Measurements from ENCODE around the gene SPATA24. TPM values are rescaled to one million over a fixed set of nuclear protein-coding genes. Genes with fewer than 3 reads are reported as not detected.

SPATA24 gene, protein sequence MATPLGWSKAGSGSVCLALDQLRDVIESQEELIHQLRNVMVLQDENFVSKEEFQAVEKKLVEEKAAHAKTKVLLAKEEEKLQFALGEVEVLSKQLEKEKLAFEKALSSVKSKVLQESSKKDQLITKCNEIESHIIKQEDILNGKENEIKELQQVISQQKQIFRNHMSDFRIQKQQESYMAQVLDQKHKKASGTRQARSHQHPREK
- 3.5 and 3.9 TPM in 2 replicates for polyA plus RNA-seq (2011; rRNA removed)
- 2.6 and 3.3 TPM in 2 replicates for polyA minus RNA-seq (2011; rRNA and poly(A)+ RNA removed)

DNA sequence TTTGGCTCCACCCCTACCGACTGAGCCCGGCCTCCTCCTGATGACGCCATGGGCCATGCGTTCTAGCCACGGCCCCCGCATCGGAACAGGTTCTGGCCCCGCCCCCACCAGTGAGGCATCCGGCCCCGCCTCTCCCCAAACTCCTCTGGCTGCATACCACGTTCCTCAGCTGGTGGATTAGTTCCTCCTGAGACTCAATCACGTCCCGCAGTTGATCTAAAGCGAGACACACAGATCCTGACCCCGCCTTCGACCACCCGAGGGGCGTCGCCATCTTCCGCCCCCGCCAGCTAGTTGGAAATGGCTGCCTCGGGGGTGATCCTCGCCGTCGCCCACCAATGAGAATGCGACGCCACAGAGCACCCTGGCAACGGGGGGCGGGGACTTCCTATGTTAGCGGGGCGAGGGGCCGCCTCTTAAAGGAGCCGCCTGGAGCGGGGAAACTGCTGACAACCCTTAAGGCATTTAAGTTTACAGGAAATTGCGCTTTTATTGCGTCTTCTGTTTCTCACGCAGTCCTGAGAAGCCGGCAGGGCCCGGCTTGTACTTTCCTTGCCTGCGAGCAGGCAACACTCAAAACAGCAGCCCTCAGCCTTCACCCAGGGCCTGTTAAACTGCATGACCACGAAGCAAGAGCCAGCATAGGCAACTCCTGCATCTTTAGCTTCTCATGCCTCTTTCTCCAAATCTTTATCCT, at the start of gene SPATA24:
Gene SPATA24 (minus strand): TSS at position 303 of the 697 bp plus-strand sequence. CDS start 29 bp downstream, at position 274.
- POLR2A ChIA-PET, result interaction anchor here (0.7 to 1.3 kb wide), 2 partner anchors 62 to 111 kb away, joined by 3 to 6 read pairs; partner anchors contain the start of genes MATR3 and PAIP2
- no peaks in the 10 kb centered on the region for H3K27me3 ChIP-seq (ENCODE audit: control insufficient read depth, insufficient read depth, low read length)
- peak within 1 kb of the TSS; percentile 97 for H3K27ac ChIP-seq (ENCODE audit: low read depth, low read length)
- H3K9me3 ChIP-seq (ENCODE audit: control insufficient read depth, insufficient read depth, low read length), result no peaks in the 10 kb centered on the region
- H3K4me3 ChIP-seq (ENCODE audit: low read depth, low read length), result peak within 1 kb of the TSS; percentile 71
- DNase-seq (ENCODE audit: low read depth, low spot score), result peak; percentile 93
- TF ChIP-seq, protein P1, sequence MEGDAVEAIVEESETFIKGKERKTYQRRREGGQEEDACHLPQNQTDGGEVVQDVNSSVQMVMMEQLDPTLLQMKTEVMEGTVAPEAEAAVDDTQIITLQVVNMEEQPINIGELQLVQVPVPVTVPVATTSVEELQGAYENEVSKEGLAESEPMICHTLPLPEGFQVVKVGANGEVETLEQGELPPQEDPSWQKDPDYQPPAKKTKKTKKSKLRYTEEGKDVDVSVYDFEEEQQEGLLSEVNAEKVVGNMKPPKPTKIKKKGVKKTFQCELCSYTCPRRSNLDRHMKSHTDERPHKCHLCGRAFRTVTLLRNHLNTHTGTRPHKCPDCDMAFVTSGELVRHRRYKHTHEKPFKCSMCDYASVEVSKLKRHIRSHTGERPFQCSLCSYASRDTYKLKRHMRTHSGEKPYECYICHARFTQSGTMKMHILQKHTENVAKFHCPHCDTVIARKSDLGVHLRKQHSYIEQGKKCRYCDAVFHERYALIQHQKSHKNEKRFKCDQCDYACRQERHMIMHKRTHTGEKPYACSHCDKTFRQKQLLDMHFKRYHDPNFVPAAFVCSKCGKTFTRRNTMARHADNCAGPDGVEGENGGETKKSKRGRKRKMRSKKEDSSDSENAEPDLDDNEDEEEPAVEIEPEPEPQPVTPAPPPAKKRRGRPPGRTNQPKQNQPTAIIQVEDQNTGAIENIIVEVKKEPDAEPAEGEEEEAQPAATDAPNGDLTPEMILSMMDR (IDR thresholded peaks at IDR 0.05; ENCODE audit: low read depth, low read length), result no peak
- CTCF ChIA-PET, result interaction anchor here (0.7 to 1.8 kb wide), 3 partner anchors 10 to 62 kb away, joined by 3 to 6 read pairs (median 3); no protein-coding TSS in a partner anchor

DNA sequence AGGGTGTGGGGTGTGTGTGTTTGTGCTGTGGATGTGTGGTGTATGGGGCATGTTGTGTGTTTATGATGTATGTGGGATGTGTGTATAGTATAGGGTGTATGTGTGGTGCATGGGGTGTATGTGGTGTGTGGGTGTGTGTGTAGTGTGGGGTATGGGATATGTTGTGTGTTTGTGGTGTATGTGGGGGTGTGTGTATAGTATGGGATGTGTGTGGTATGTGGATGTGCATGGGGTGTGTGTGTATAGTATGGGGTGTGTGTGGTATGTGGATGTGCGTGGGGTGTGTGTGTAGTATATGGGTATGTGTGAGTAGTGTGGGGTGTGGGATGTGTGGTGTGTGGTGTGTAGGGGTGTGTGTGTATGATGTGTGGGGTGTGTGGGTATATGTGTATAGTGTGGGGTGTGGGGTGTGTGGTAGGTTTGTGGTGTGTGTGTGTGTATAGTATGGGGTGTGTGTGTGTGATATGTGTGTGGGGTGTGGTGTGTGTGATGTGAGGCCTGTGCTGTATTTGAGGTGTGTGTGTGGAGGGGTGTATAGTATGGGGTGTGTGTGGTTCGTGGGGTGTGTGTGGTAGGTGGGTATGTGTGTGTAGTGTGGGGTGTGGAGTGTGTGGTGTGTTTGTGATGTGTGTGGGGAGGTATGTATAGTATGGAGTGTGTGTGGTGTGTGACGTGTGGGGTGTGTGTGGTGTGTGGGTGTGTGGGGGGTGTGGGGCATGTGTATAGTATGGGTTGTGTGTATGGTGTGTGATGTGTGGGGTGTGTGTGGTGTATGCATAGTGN, 48.2 kb upstream of the SPATA24 start:
- DNase-seq (ENCODE audit: low read depth, low spot score), result no peak
- Histone ChIP-seq H3K9me3 (ENCODE audit: control insufficient read depth, insufficient read depth, low read length) (no peaks in the 10 kb centered on the region; the same call in 1 of the 2 replicates), H3K27ac (ENCODE audit: low read depth, low read length) (no peak overlapping the region), H3K4me3 (ENCODE audit: low read depth, low read length) (no peak overlapping the region), H3K27me3 (ENCODE audit: control insufficient read depth, insufficient read depth, low read length) (no peaks in the 10 kb centered on the region)
- ChIA-PET CTCF (no interaction called here), POLR2A (no interaction called here)
- TF ChIP-seq, protein P1 (IDR thresholded peaks at IDR 0.05; ENCODE audit: low read depth, low read length), result no peak

GRCh38 chr5:139451176-139451575, 47.3 kb upstream of the SPATA24 start:
- TF ChIP-seq, protein P1 (IDR thresholded peaks at IDR 0.05; ENCODE audit: low read depth, low read length), result no peak
- Histone ChIP-seq H3K9me3 (ENCODE audit: control insufficient read depth, insufficient read depth, low read length) (no peaks in the 10 kb centered on the region; the same call in 1 of the 2 replicates), H3K4me3 (ENCODE audit: low read depth, low read length) (no peak overlapping the region), H3K27me3 (ENCODE audit: control insufficient read depth, insufficient read depth, low read length) (no peaks in the 10 kb centered on the region), H3K27ac (ENCODE audit: low read depth, low read length) (no peak overlapping the region)
- DNase-seq (ENCODE audit: low read depth, low spot score), result no peak
- ChIA-PET POLR2A (interaction anchor here (0.6 kb wide), 1 partner anchor 31 kb away, joined by 3 read pairs; no protein-coding TSS in a partner anchor), CTCF (no interaction called here)

DNA sequence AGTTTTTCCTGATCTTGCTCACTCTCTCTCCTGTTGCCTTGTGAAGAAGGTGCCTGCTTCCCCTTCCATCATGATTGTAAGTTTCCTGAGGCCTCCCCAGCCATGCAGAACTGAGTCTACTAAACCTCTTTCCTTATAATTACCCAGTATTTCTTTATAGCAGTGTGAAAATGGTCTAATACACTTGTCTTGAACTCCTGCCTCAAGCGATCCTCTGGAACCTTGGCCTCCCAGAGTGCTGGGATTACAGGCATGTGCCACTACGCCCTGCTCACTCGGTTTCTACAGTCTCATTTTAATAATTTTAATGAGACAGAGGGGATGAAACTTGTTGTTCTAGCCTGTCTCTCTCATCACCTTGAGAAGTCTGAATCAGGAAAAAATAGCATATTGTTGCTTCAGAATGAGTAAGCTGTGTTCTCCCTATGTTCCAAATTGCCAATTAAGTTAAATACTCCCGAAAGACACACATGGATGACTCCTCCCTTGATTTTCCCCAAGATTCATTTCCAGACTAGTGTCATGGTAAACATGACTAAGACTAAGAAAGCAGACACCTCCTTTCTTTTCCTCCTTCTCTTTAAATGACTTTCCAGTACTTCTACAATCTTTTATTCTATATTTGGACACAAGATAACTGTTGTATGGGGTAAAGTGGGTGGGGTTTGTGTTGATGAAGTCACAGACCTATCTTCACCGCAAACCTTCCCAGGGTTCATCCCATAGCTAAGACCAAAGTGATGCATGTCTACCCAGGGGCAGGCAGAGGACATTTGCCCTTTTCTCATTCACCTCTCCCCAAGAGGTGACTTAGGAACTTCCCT, 43.3 kb upstream of the SPATA24 start:
- Histone ChIP-seq H3K27me3 (ENCODE audit: control insufficient read depth, insufficient read depth, low read length) (no peaks in the 10 kb centered on the region), H3K4me3 (ENCODE audit: low read depth, low read length) (no peak overlapping the region), H3K9me3 (ENCODE audit: control insufficient read depth, insufficient read depth, low read length) (no peaks in the 10 kb centered on the region), H3K27ac (ENCODE audit: low read depth, low read length) (no peak overlapping the region)
- ChIA-PET POLR2A (no interaction called here), CTCF (no interaction called here)
- DNase-seq (ENCODE audit: low read depth, low spot score), result no peak
- TF ChIP-seq, protein P1 (IDR thresholded peaks at IDR 0.05; ENCODE audit: low read depth, low read length), result no peak

Data from AG04450 (cell line).